Astrocyte of the spinal cord (primary cell): Measurements from ENCODE around the gene NHEJ1.

ENCODE experiments used
- DNase-seq: peaks from one replicate; pipeline ENCODE4 v3.0.0; 2011; ENCODE audit warnings: low read depth, low spot score
- H3K4me3 ChIP-seq: 2 replicates; pipeline ENCODE4 v1.5.1; 2011; ENCODE audit warnings: low read depth, mild to moderate bottlenecking, low read length, moderate library complexity
- in situ Hi-C: cut with HindIII; loops from 2 replicates; pipeline ENCODE4 v1.10.0; 2017; ENCODE audit warnings: low sequenced_read_pairs
- TF ChIP-seq, protein P1 (sequence below): IDR thresholded peaks from 2 replicates; pipeline ENCODE4 v1.5.1; 2012; ENCODE audit warnings: low read depth, mild to moderate bottlenecking, low read length, inconsistent platforms

The NHEJ1 gene

GRCh38 chr2:219155054-219155644 is 5.5 kb downstream of the NHEJ1 start:
- peak; percentile 75 for DNase-seq
- in situ Hi-C loops = no loop called here
- H3K4me3 ChIP-seq = no peak overlapping the region
- TF ChIP-seq, protein P1, sequence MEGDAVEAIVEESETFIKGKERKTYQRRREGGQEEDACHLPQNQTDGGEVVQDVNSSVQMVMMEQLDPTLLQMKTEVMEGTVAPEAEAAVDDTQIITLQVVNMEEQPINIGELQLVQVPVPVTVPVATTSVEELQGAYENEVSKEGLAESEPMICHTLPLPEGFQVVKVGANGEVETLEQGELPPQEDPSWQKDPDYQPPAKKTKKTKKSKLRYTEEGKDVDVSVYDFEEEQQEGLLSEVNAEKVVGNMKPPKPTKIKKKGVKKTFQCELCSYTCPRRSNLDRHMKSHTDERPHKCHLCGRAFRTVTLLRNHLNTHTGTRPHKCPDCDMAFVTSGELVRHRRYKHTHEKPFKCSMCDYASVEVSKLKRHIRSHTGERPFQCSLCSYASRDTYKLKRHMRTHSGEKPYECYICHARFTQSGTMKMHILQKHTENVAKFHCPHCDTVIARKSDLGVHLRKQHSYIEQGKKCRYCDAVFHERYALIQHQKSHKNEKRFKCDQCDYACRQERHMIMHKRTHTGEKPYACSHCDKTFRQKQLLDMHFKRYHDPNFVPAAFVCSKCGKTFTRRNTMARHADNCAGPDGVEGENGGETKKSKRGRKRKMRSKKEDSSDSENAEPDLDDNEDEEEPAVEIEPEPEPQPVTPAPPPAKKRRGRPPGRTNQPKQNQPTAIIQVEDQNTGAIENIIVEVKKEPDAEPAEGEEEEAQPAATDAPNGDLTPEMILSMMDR = peak; percentile 6

GRCh38 chr2:219149667-219150066 is 10.9 kb downstream of the NHEJ1 start:
- H3K4me3 ChIP-seq = no peak overlapping the region
- peak; percentile 7 for DNase-seq
- TF ChIP-seq, protein P1 = no peak
- in situ Hi-C loops = no loop called here

GRCh38 chr2:219142329-219142728 is 18.3 kb downstream of the NHEJ1 start:
- H3K4me3 ChIP-seq = no peak overlapping the region
- DNase-seq = peak; percentile 88
- in situ Hi-C loops = no loop called here
- TF ChIP-seq, protein P1 = peak; percentile 55

DNA sequence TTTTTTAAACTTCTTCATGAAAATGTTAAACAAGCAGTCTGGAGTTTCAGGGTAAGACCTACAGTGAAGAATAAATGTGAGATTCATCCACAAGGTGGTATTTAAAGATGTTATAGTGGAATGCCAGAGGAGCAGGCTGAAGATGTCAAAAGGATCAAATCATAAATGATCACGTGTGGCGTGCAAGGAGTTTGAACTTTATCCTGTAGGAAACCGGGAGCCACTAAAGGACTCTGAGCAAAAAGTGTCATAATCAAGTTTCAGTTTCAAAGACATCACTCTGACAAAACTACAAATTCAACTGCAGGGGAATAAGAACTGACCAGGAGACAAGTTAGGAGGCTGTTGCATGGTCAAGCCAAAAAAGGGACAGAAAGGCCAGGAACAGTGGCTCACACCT is 19.9 kb downstream of the NHEJ1 start:
- H3K4me3 ChIP-seq = no peak overlapping the region
- TF ChIP-seq, protein P1 = no peak
- in situ Hi-C loops = no loop called here
- no peak for DNase-seq

DNA sequence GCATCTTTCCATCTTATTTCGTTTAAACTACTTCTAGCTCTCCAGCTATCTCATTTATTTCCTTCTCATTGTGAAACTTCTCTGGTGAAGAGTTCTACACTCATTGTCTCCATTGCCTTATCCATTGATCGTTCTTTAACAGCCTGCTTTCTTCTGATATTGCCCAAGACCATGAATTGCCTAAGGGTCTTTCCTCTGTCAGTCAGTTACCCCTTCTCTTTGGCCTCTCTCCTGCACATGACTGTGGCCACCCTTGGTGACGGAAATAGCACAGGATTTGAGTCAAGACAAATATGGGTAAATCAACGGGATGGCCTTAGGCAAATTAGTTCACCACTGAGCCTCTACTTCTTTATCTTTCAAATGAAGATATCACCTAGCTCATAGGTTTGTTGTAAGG is 26.6 kb downstream of the NHEJ1 start:
- no peak for DNase-seq
- in situ Hi-C loops = no loop called here
- H3K4me3 ChIP-seq = no peak overlapping the region
- TF ChIP-seq, protein P1 = no peak

DNA sequence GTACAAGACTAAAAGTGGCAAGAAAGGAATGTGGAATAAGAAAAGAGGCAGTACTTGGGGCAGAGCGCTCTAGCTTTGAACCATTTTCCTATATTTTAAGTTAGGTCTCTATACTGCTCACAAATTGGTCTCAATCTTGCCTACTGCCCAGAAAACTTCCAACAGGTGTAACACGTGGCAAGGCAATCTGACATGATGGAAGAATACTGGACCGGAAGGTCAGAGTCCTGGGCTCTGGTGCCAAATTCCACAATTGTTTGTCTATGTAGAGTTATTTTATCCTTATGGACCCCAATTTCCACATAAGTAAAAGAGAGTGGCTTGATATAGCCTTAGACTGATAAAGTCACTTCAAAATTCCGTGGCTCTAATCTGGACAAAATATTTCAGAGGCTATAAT is 28.9 kb downstream of the NHEJ1 start:
- no peak for DNase-seq
- in situ Hi-C loops = no loop called here
- TF ChIP-seq, protein P1 = no peak
- no peak overlapping the region for H3K4me3 ChIP-seq
